ENCODE data around the gene CSAD. TPM values are rescaled to one million over a fixed set of nuclear protein-coding genes. Genes with fewer than 3 reads are reported as not detected.

The CSAD gene
- total RNA-seq, 1 donor from 2014 or later, result 16.7 TPM

GRCh38 chr12:53193985-53194716 lies 13.4 kb upstream of the CSAD start:
- Histone ChIP-seq H3K36me3 (ENCODE audit: control insufficient read depth in 3 of 3, insufficient read depth in 3 of 3, low read length in 3 of 3) (peaks cover 6 to 17% (median 7%) of the 10 kb centered on the region in 3 donors), H3K4me3 (ENCODE audit: low read length in 3 of 3) (no peak overlapping the region), H3K27me3 (ENCODE audit: control insufficient read depth in 3 of 3, insufficient read depth in 3 of 3, low read length in 3 of 3) (peaks cover 2 to 10% (median 7%) of the 10 kb centered on the region in 3 donors), H3K27ac (ENCODE audit: low read depth, low read length) (no peak overlapping the region), H3K4me1 (ENCODE audit: control insufficient read depth in 3 of 3, insufficient read depth in 3 of 3, low read length in 3 of 3) (peaks cover 0 to 14% (median 13%) of the 10 kb centered on the region in 3 donors), H3K9me3 (ENCODE audit: control insufficient read depth in 3 of 3, low read length in 3 of 3) (no peaks in the 10 kb centered on the region), H3K9ac (ENCODE audit: low read depth in 1 of 3, low read length in 3 of 3) (no peak overlapping the region)

DNA sequence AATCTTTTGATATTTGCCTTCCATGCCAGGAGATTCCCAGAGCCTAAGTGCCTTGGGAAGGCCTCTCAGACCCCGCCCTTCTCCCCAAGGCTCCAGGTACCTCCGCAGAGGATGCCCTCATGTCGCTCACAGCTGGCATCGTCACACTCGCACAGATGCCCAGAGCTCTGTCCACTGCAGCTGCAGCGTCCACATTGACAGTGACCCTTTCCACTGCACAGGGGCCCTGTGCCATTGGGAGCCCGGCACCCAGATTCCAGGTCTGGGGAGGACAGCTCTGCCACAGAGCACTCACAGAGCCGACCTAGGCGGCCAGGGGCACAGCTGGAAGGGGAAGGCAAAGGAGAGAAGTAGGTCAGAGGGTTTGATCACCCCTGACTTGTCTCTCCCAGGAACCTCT lies 12.3 kb upstream of the CSAD start:
- no peak overlapping the region for H3K9ac ChIP-seq (ENCODE audit: low read depth in 1 of 3, low read length in 3 of 3)
- H3K36me3 ChIP-seq (ENCODE audit: control insufficient read depth in 3 of 3, insufficient read depth in 3 of 3, low read length in 3 of 3), result peaks cover 12 to 18% (median 17%) of the 10 kb centered on the region in 3 donors
- no peaks in the 10 kb centered on the region for H3K9me3 ChIP-seq (ENCODE audit: control insufficient read depth in 3 of 3, low read length in 3 of 3)
- no peak overlapping the region for H3K27ac ChIP-seq (ENCODE audit: low read depth, low read length)
- H3K4me3 ChIP-seq (ENCODE audit: low read length in 3 of 3), result no peak overlapping the region
- peaks cover 0 to 3% (median 2%) of the 10 kb centered on the region in 3 donors for H3K27me3 ChIP-seq (ENCODE audit: control insufficient read depth in 3 of 3, insufficient read depth in 3 of 3, low read length in 3 of 3)
- H3K4me1 ChIP-seq (ENCODE audit: control insufficient read depth in 3 of 3, insufficient read depth in 3 of 3, low read length in 3 of 3), result peaks cover 0 to 14% (median 13%) of the 10 kb centered on the region in 3 donors

DNA sequence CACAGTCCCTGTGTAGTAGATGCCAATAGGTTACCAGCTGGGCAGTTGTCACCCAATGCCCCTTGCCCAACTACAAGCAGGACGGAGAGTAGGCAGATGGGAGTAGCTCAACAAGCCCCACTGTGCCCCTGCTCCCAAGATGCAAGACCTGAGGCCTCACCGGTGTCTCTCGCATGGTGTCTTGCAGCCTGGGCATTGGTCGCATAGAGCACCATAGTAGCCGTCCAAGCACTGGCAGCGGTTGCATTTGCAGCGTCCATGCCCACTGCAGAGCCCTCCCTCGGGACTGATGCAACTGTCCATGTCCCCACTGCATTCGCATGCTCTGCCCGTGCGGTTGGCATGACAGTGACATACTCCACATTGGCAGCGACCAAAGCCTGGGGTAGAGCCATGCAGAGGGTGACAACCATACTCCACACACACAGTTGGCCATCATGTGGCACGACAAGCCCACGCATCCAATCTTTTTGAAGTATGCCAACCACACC lies 11.9 kb upstream of the CSAD start:
- Histone ChIP-seq H3K9me3 (ENCODE audit: control insufficient read depth in 3 of 3, low read length in 3 of 3) (no peaks in the 10 kb centered on the region), H3K36me3 (ENCODE audit: control insufficient read depth in 3 of 3, insufficient read depth in 3 of 3, low read length in 3 of 3) (peaks cover 17 to 22% (median 19%) of the 10 kb centered on the region in 3 donors), H3K27me3 (ENCODE audit: control insufficient read depth in 3 of 3, insufficient read depth in 3 of 3, low read length in 3 of 3) (peaks cover 0 to 3% (median 2%) of the 10 kb centered on the region in 3 donors), H3K27ac (ENCODE audit: low read depth, low read length) (no peak overlapping the region), H3K4me1 (ENCODE audit: control insufficient read depth in 3 of 3, insufficient read depth in 3 of 3, low read length in 3 of 3) (peaks cover 0 to 9% (median 9%) of the 10 kb centered on the region in 3 donors), H3K4me3 (ENCODE audit: low read length in 3 of 3) (no peak overlapping the region), H3K9ac (ENCODE audit: low read depth in 1 of 3, low read length in 3 of 3) (no peak overlapping the region)

- H3K36me3 ChIP-seq (ENCODE audit: control insufficient read depth in 3 of 3, insufficient read depth in 3 of 3, low read length in 3 of 3), result peaks cover 22 to 28% (median 24%) of the 10 kb centered on the region in 3 donors
- H3K9ac ChIP-seq (ENCODE audit: low read depth in 1 of 3, low read length in 3 of 3), result no peak overlapping the region
- H3K4me3 ChIP-seq (ENCODE audit: low read length in 3 of 3), result no peak overlapping the region
- H3K9me3 ChIP-seq (ENCODE audit: control insufficient read depth in 3 of 3, low read length in 3 of 3), result no peaks in the 10 kb centered on the region
- peaks cover 2 to 6% (median 4%) of the 10 kb centered on the region in 3 donors for H3K4me1 ChIP-seq (ENCODE audit: control insufficient read depth in 3 of 3, insufficient read depth in 3 of 3, low read length in 3 of 3)
- no peak overlapping the region for H3K27ac ChIP-seq (ENCODE audit: low read depth, low read length)
- H3K27me3 ChIP-seq (ENCODE audit: control insufficient read depth in 3 of 3, insufficient read depth in 3 of 3, low read length in 3 of 3), result peaks cover 0 to 3% (median 2%) of the 10 kb centered on the region in 3 donors
Observed at GRCh38 chr12:53191885-53192530, 11.3 kb upstream of the CSAD start.

DNA sequence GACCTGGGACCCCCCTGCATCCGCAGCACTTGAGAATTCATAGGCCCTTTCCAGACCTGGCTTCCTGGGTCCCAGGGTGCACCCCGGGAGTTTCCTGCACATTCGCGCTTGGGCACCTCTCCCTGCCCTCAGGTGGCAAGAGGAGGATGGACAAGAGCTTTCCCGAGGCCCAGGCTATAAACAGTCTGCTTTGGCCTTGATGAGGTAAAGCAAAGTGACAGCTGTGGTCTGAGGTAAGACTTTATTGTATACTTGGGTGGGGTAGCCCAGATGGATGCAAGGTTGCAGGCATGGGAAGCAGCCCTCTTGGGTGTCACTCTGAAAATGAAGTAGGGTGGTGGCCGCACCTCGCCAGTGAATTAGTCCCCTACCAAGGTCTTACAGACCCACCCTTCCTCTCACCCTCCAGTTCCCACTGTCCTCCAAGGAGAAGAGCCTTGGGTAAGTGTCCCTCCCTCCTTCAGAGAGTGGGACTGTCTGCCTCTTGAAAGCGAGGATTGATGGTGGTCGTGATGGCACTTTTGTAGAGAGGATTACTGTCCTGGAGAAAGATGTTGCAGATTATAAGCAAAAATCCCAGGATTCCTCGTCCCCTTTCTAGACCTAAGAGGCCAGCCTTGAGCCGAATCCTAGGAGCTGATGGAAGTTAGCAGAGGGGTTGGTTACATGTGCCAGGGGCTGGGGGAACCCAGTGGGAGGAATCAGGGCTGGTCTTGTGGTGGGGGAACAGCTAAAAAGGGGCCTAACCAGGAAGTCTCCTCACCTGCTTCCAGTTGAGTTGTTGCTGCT lies 10.6 kb upstream of the CSAD start:
- Histone ChIP-seq H3K9ac (ENCODE audit: low read depth in 1 of 3, low read length in 3 of 3) (no peak overlapping the region), H3K36me3 (ENCODE audit: control insufficient read depth in 3 of 3, insufficient read depth in 3 of 3, low read length in 3 of 3) (peaks cover 29 to 35% (median 32%) of the 10 kb centered on the region in 3 donors), H3K4me1 (ENCODE audit: control insufficient read depth in 3 of 3, insufficient read depth in 3 of 3, low read length in 3 of 3) (peaks cover 2 to 4% (median 4%) of the 10 kb centered on the region in 3 donors), H3K4me3 (ENCODE audit: low read length in 3 of 3) (no peak overlapping the region), H3K27ac (ENCODE audit: low read depth, low read length) (no peak overlapping the region), H3K9me3 (ENCODE audit: control insufficient read depth in 3 of 3, low read length in 3 of 3) (no peaks in the 10 kb centered on the region), H3K27me3 (ENCODE audit: control insufficient read depth in 3 of 3, insufficient read depth in 3 of 3, low read length in 3 of 3) (peaks cover 0 to 3% (median 2%) of the 10 kb centered on the region in 3 donors)

DNA sequence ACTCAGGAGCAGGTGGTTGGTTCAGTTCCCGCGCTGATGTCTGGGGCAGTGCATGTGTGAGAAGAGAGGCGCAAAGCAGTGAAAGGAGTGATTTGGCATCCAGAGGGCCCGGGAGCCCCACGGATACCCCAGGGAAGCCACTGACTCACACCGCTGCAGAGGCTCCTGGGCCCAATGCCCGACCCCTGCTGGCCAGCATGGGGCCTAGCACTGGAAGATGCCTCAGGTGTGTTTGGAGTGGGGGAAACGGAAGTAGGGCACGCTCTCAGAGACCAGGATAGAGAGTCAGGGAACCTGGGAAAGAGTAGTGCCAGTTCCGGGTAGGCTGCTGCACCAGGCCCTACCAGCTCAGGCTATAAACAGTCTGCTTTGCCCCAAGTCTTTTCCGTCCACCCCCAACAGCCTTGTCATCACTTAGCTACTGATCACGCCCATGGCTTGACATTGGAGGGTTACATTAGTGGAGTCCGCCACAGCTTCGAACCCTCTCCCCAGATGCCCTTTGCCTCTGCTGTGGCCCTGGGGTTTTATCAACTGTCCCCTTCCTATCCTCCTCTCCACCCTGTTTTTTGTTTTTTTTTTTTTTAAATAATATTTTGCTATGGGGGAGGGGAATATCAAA lies 9.5 kb upstream of the CSAD start:
- H3K4me1 ChIP-seq (ENCODE audit: control insufficient read depth in 3 of 3, insufficient read depth in 3 of 3, low read length in 3 of 3), result peaks cover 2 to 8% (median 4%) of the 10 kb centered on the region in 3 donors
- H3K27ac ChIP-seq (ENCODE audit: low read depth, low read length), result no peak overlapping the region
- no peaks in the 10 kb centered on the region for H3K27me3 ChIP-seq (ENCODE audit: control insufficient read depth in 3 of 3, insufficient read depth in 3 of 3, low read length in 3 of 3)
- no peak overlapping the region for H3K4me3 ChIP-seq (ENCODE audit: low read length in 3 of 3)
- no peak overlapping the region for H3K9ac ChIP-seq (ENCODE audit: low read depth in 1 of 3, low read length in 3 of 3)
- no peaks in the 10 kb centered on the region for H3K9me3 ChIP-seq (ENCODE audit: control insufficient read depth in 3 of 3, low read length in 3 of 3)
- peaks cover 40 to 46% (median 42%) of the 10 kb centered on the region in 3 donors for H3K36me3 ChIP-seq (ENCODE audit: control insufficient read depth in 3 of 3, insufficient read depth in 3 of 3, low read length in 3 of 3)

GRCh38 chr12:53187145-53187899 lies 6.6 kb upstream of the CSAD start:
- H3K4me1 ChIP-seq (ENCODE audit: control insufficient read depth in 3 of 3, insufficient read depth in 3 of 3, low read length in 3 of 3), result peaks cover 23 to 31% (median 24%) of the 10 kb centered on the region in 3 donors
- no peak overlapping the region for H3K27ac ChIP-seq (ENCODE audit: low read depth, low read length)
- H3K4me3 ChIP-seq (ENCODE audit: low read length in 3 of 3), result no peak overlapping the region
- peaks cover 45 to 66% (median 58%) of the 10 kb centered on the region in 3 donors for H3K36me3 ChIP-seq (ENCODE audit: control insufficient read depth in 3 of 3, insufficient read depth in 3 of 3, low read length in 3 of 3)
- no peaks in the 10 kb centered on the region for H3K27me3 ChIP-seq (ENCODE audit: control insufficient read depth in 3 of 3, insufficient read depth in 3 of 3, low read length in 3 of 3)
- no peaks in the 10 kb centered on the region for H3K9me3 ChIP-seq (ENCODE audit: control insufficient read depth in 3 of 3, low read length in 3 of 3)
- no peak overlapping the region for H3K9ac ChIP-seq (ENCODE audit: low read depth in 1 of 3, low read length in 3 of 3)

GRCh38 chr12:53186745-53187144 lies 6.0 kb upstream of the CSAD start:
- peaks cover 29 to 37% (median 30%) of the 10 kb centered on the region in 3 donors for H3K4me1 ChIP-seq (ENCODE audit: control insufficient read depth in 3 of 3, insufficient read depth in 3 of 3, low read length in 3 of 3)
- H3K36me3 ChIP-seq (ENCODE audit: control insufficient read depth in 3 of 3, insufficient read depth in 3 of 3, low read length in 3 of 3), result peaks cover 51 to 69% (median 59%) of the 10 kb centered on the region in 3 donors
- no peak overlapping the region for H3K27ac ChIP-seq (ENCODE audit: low read depth, low read length)
- no peaks in the 10 kb centered on the region for H3K27me3 ChIP-seq (ENCODE audit: control insufficient read depth in 3 of 3, insufficient read depth in 3 of 3, low read length in 3 of 3)
- H3K4me3 ChIP-seq (ENCODE audit: low read length in 3 of 3), result no peak overlapping the region
- H3K9me3 ChIP-seq (ENCODE audit: control insufficient read depth in 3 of 3, low read length in 3 of 3), result no peaks in the 10 kb centered on the region
- no peak overlapping the region for H3K9ac ChIP-seq (ENCODE audit: low read depth in 1 of 3, low read length in 3 of 3)
